Panc1 (cell line): Measurements from ENCODE around the gene UBE2L3. TPM values are rescaled to one million over a fixed set of nuclear protein-coding genes. Genes with fewer than 3 reads are reported as not detected.
A peak's percentile ranks its signal among the peaks of the same experiment; 100 is the strongest.

Source experiments
- ATAC-seq: fragments of 200-7000 bp; cut with Tn5 transposase; 2 replicates; pipeline ENCODE4 v1.9.1; 2020; ENCODE audit warnings: mild to moderate bottlenecking, moderate library complexity
- BruUV-seq: library from RNA; stranded (reverse); fragments of 400-500 nt; replicated peaks from 2 replicates; lab custom pipeline; 2021; lab: Mats Ljungman, UMichigan
- CTCF ChIA-PET: fragments of 300-600 bp; sonication (Branson Sonifier 250); formaldehyde crosslinking; loops from one replicate; lab custom pipeline; 2022; ENCODE audit warnings: antibody characterized with exemption; lab: Charles Lee
- POLR2A ChIA-PET: fragments of 300-600 bp; sonication (Branson Sonifier 250); formaldehyde crosslinking; loops from one replicate; lab custom pipeline; 2022; ENCODE audit warnings: antibody characterized with exemption; lab: Charles Lee
- DNase-seq: peaks from one replicate; pipeline ENCODE4 v3.0.0-alpha.2; 2010; ENCODE audit warnings: low read depth, low spot score
- H3K27ac ChIP-seq: 2 replicates; pipeline ENCODE4 v1.5.1; 2011; ENCODE audit warnings: mild to moderate bottlenecking, low read length, inconsistent platforms
- H3K27me3 ChIP-seq: fragments of 200-500 bp; sonication (Bioruptor generic); 2 replicates; pipeline ENCODE4 v1.6.0; 2014; ENCODE audit warnings: low read length, inconsistent platforms; ENCODE audit not compliant: control insufficient read depth, insufficient read depth
- H3K36me3 ChIP-seq: fragments of 200-500 bp; sonication (Bioruptor generic); 2 replicates; pipeline ENCODE4 v1.5.1; 2014; ENCODE audit warnings: inconsistent platforms, mild to moderate bottlenecking, low read length, moderate library complexity; ENCODE audit not compliant: control insufficient read depth, insufficient read depth
- H3K4me1 ChIP-seq: 2 replicates; pipeline ENCODE4 v1.5.1; 2011; ENCODE audit warnings: inconsistent platforms, mild to moderate bottlenecking, low read length, moderate library complexity; ENCODE audit not compliant: control insufficient read depth, insufficient read depth
- H3K4me3 ChIP-seq, 2 experiments: 2 replicates each; pipeline ENCODE4 v1.5.1; 2011 to 2012; ENCODE audit warnings: low read depth in 2 of 2, low read length in 2 of 2, mild to moderate bottlenecking in 2 of 2, inconsistent platforms in 1 of 2, moderate library complexity in 1 of 2
- H3K9me3 ChIP-seq: fragments of 200-500 bp; sonication (Bioruptor generic); 2 replicates; pipeline ENCODE4 v1.5.1; 2014; ENCODE audit warnings: low read depth, mild to moderate bottlenecking, inconsistent platforms, low read length, moderate library complexity; ENCODE audit not compliant: control insufficient read depth, insufficient read depth
- CTCF ChIP-seq: fragments of 450-650 bp; IDR thresholded peaks from 2 replicates; pipeline ENCODE4 v1.5.1; 2017; ENCODE audit warnings: mild to moderate bottlenecking
- POLR2AphosphoS5 ChIP-seq: IDR thresholded peaks from 2 replicates; pipeline ENCODE4 v1.6.1; 2012; ENCODE audit warnings: mild to moderate bottlenecking, low read depth, low read length, moderate library complexity
- REST ChIP-seq, 2 experiments: IDR thresholded peaks; 2 replicates each; pipeline ENCODE4 v1.6.1; 2011 to 2012; ENCODE audit warnings: low read depth in 2 of 2, control low read depth in 1 of 2, low read length in 1 of 2, mild to moderate bottlenecking in 1 of 2, moderate library complexity in 1 of 2; ENCODE audit not compliant: insufficient read depth in 1 of 2
- SIN3A ChIP-seq: IDR thresholded peaks from 2 replicates; pipeline ENCODE4 v1.6.1; 2012; ENCODE audit warnings: low read depth, mild to moderate bottlenecking, low read length, moderate library complexity, borderline replicate concordance; ENCODE audit not compliant: insufficient read depth
- in situ Hi-C: cut with HindIII; loops from 2 replicates; pipeline ENCODE4 v1.10.0; 2016; ENCODE audit warnings: low sequenced_read_pairs, low pct_unique_long_range_greater_than_20kb
- intact Hi-C: fragments of 100-400 bp; cut with micrococcal nuclease; formaldehyde crosslinking; loops from one replicate; pipeline ENCODE4 v1.10.0; 2022; ENCODE audit not compliant: unreplicated experiment
- total RNA-seq: library from RNA; stranded (reverse); gene quantifications from one replicate; pipeline ENCODE4 v1.2.1, GENCODE V29; 2021; ENCODE audit not compliant: unreplicated experiment

The UBE2L3 gene
- total RNA-seq, 1 experiment from 2014 or later, result 51.1 TPM

GRCh38 chr22:21652010-21652546 is 84.6 kb downstream of the UBE2L3 start:
- in situ Hi-C loops, result no loop called here

More at GRCh38 chr22:21652010-21652546, 84.6 kb downstream of the UBE2L3 start:
- intact Hi-C loops, result no loop called here
- TF ChIP-seq POLR2AphosphoS5 (no peak), SIN3A (peak; percentile 54; the same call in 1 of the 2 replicates), CTCF (no peak), REST (IDR thresholded peaks at IDR 0.05; ENCODE audit: insufficient read depth in 1 of 2, low read depth in 2 of 2, low read length in 1 of 2) (no peak)
- ATAC-seq (peak; percentile 96), DNase-seq (no peak)
- Histone ChIP-seq H3K4me1 (peaks cover 2% of the 10 kb centered on the region; the same call in 1 of the 2 replicates), H3K4me3 (peak overlapping the region; percentile 64 to 69), H3K36me3 (no peaks in the 10 kb centered on the region), H3K27ac (peak overlapping the region; percentile 75; the same call in 1 of the 2 replicates), H3K9me3 (no peaks in the 10 kb centered on the region), H3K27me3 (no peaks in the 10 kb centered on the region)
- POLR2A ChIA-PET, result interaction anchor here (0.6 kb wide), 1 partner anchor 11 kb away, joined by 5 read pairs; no protein-coding TSS in a partner anchor
- CTCF ChIA-PET, result no interaction called here
- no TSS peak for BruUV-seq
